H1 (cell line): ENCODE measurements around the gene PLD2. TPM values are rescaled to one million over a fixed set of nuclear protein-coding genes. Genes with fewer than 3 reads are reported as not detected.

Source experiments
- CHD7 ChIP-seq: fragments of 300-600 bp; sonication (generic); IDR thresholded peaks from 2 replicates; pipeline ENCODE4 v1.7.1; 2012; ENCODE audit warnings: low read length, moderate library complexity, mild to moderate bottlenecking, inconsistent platforms; ENCODE audit not compliant: insufficient replicate concordance
- CTCF ChIP-seq, 3 experiments: IDR thresholded peaks; 1 replicate in 2 of 3; 2 replicates in 1 of 3; pipeline versions ENCODE4 v1.5.1 to v1.6.1; 2011; ENCODE audit warnings: low read length in 3 of 3, mild to moderate bottlenecking in 3 of 3, inconsistent platforms in 2 of 3, low read depth in 1 of 3, moderate library complexity in 1 of 3; ENCODE audit not compliant: insufficient read depth in 1 of 3; ENCODE audit errors: control extremely low read depth in 1 of 3
- FOSL1 ChIP-seq: IDR thresholded peaks from 2 replicates; pipeline ENCODE4 v1.6.1; 2011; ENCODE audit warnings: mild to moderate bottlenecking, low read depth, low read length, moderate library complexity; ENCODE audit not compliant: insufficient read depth
- KDM4A ChIP-seq: IDR thresholded peaks from one replicate; pipeline ENCODE4 v1.7.1; 2012; ENCODE audit warnings: low read depth, mild to moderate bottlenecking, moderate library complexity, low read length, inconsistent platforms; ENCODE audit not compliant: severe bottlenecking
- NANOG ChIP-seq: IDR thresholded peaks from 2 replicates; pipeline ENCODE4 v1.6.1; 2011; ENCODE audit warnings: low read length, low read depth, mild to moderate bottlenecking, inconsistent platforms; ENCODE audit not compliant: insufficient read depth, poor library complexity, severe bottlenecking
- RBBP5 ChIP-seq: IDR thresholded peaks from 2 replicates; pipeline ENCODE4 v1.7.1; 2012; ENCODE audit warnings: low read depth, mild to moderate bottlenecking, inconsistent platforms, low read length, moderate library complexity, borderline replicate concordance
- SP4 ChIP-seq: IDR thresholded peaks from 2 replicates; pipeline ENCODE4 v1.6.1; 2012; ENCODE audit warnings: low read length, inconsistent platforms
- polyA plus RNA-seq, 7 experiments: library from polyadenylated mRNA; depleted of rRNA in 3 of 7; stranded (reverse) in 5 of 7; unstranded in 2 of 7; fragments of >200 nt in 5 of 7; fragments of 200-250 nt in 2 of 7; gene quantifications; 1 replicate in 5 of 7; 2 replicates in 1 of 7; 4 replicates in 1 of 7; pipeline versions ENCODE4 v1.2.1 to v1.2.3, GENCODE V29; 2011 to 2013; ENCODE audit warnings: missing spikeins in 2 of 7, mixed read lengths in 2 of 7
- total RNA-seq: library from RNA; stranded (reverse); fragmentation: NEBNext Ultra II Directional; extraction: Animal tissue kit (Norgen Biotek cat#: 25700); gene quantifications from 2 replicates; pipeline ENCODE4 v1.2.1, GENCODE V29; 2021

Gene PLD2
- total and polyA plus RNA-seq, 2 of the 8 experiments (the other 6 are each of a cell fraction or from before 2014, with no cell fraction given) = 44.3 to 48.4 TPM

GRCh38 chr17:4833178-4833940, 26.4 kb downstream of the PLD2 start, which contains the start of gene MINK1 (continued):
- TF ChIP-seq CTCF (IDR thresholded peaks at IDR 0.05; ENCODE audit: control extremely low read depth in 1 of 3, insufficient read depth in 1 of 3, low read depth in 1 of 3, low read length in 3 of 3) = 0 out of 4 replicates have a peak, but pooled peaks of 1 of the 3 experiments have one; percentile 5
- TF ChIP-seq RBBP5 = no peak; the same call in 1 of the 2 replicates
- no peak for TF ChIP-seq SP4
- no peak for TF ChIP-seq CHD7
- TF ChIP-seq FOSL1 = no peak
- no peak for TF ChIP-seq NANOG
- peak; percentile 91 for TF ChIP-seq KDM4A
